DOHH2 (cell line): ENCODE results near the gene PTGIS.

Experiments
- EZH2phosphoT487 ChIP-seq: fragments of 200-600 bp; sonication (generic); IDR thresholded peaks from 2 replicates; pipeline ENCODE4 v1.6.1; 2017; ENCODE audit warnings: borderline replicate concordance, mild to moderate bottlenecking, antibody characterized with exemption, low read length, moderate library complexity, mixed read lengths
- TF ChIP-seq, protein P1 (sequence below): fragments of 200-600 bp; sonication (generic); IDR thresholded peaks from one replicate; pipeline ENCODE4 v1.5.1; 2014; ENCODE audit warnings: antibody characterized with exemption, mild to moderate bottlenecking, low read depth, low read length; ENCODE audit not compliant: poor library complexity, severe bottlenecking

DNA sequence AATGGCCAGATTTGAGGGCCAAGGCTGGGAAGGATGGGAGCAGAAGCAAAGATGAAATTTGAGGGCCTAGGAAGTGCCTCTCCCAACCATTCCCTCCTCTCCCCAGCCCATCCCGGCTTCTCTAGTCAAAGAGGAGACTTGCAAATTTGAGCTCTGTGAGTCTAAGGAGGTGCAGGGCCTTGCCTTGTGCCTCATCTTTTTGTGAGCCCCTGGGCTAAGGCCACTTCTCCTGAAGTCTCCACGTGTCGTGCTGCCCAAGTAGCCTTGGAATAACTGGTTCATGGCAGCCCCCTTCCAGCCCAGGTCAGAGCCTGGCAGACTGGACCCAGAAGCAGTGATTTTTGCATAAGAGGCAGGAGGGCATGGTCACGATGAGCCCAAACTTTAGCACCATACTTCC lies 6.7 kb downstream of the PTGIS start:
- TF ChIP-seq, protein P1, sequence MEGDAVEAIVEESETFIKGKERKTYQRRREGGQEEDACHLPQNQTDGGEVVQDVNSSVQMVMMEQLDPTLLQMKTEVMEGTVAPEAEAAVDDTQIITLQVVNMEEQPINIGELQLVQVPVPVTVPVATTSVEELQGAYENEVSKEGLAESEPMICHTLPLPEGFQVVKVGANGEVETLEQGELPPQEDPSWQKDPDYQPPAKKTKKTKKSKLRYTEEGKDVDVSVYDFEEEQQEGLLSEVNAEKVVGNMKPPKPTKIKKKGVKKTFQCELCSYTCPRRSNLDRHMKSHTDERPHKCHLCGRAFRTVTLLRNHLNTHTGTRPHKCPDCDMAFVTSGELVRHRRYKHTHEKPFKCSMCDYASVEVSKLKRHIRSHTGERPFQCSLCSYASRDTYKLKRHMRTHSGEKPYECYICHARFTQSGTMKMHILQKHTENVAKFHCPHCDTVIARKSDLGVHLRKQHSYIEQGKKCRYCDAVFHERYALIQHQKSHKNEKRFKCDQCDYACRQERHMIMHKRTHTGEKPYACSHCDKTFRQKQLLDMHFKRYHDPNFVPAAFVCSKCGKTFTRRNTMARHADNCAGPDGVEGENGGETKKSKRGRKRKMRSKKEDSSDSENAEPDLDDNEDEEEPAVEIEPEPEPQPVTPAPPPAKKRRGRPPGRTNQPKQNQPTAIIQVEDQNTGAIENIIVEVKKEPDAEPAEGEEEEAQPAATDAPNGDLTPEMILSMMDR, result no peak
- TF ChIP-seq EZH2phosphoT487, result no peak
